CD4-positive, alpha-beta T cell treated with Interleukin-2 at 100 ng/mL for 4 hours (primary cell): ENCODE data around the gene HTR1B.
A peak's percentile ranks its signal among the peaks of the same experiment; 100 is the strongest.

Experiments
- DNase-seq: peaks from one replicate; pipeline ENCODE4 v3.0.0-alpha.2; 2020; ENCODE audit warnings: low spot score

HTR1B gene, protein sequence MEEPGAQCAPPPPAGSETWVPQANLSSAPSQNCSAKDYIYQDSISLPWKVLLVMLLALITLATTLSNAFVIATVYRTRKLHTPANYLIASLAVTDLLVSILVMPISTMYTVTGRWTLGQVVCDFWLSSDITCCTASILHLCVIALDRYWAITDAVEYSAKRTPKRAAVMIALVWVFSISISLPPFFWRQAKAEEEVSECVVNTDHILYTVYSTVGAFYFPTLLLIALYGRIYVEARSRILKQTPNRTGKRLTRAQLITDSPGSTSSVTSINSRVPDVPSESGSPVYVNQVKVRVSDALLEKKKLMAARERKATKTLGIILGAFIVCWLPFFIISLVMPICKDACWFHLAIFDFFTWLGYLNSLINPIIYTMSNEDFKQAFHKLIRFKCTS

GRCh38 chr6:77463308-77463860 is at the start of gene HTR1B:
Gene HTR1B, minus strand, starts transcription at chr6:77463491. Its CDS starts 88 bp downstream, at chr6:77463403.
- no peak for DNase-seq

GRCh38 chr6:77512554-77512953 is 49.3 kb upstream of the HTR1B start:
- no peak for DNase-seq

DNA sequence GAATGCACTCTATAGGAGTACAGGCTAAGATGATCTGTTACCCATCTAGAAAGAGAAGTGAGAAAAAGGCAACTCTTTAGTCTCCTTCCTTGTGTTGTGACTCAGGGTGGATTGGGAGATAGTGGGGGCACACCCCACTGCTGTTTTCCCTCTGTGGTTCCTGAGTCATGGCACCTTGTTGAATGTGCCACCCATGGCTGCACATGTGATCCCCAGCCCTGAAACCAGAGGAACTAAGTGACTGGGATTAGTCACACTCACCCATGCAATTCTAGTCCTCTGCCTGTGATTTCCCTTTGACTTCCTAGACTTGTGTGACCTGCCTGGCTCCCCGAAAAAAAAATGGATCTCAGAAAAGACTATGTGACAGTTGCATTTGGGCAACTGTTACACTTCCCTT is 48.6 kb upstream of the HTR1B start:
- DNase-seq: no peak

DNA sequence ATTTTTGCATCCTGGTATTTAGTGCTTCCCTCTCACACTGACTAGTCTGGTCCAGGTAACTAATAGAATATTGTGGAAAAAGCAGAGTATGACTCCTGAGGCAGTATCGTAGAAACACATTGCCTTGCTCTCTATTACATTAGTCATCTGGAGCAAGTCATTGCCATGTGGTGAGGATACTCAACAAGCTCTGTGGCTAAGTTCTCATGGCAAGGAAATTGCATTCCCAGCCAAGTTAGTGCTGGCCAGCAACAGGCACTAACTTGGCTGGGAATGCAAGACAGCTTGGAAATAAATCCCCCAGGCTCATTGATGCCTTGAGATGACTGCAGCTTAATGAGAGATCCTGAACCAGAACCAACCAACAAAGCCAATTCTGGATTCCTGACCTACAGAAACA is 39.7 kb upstream of the HTR1B start:
- DNase-seq: no peak

DNA sequence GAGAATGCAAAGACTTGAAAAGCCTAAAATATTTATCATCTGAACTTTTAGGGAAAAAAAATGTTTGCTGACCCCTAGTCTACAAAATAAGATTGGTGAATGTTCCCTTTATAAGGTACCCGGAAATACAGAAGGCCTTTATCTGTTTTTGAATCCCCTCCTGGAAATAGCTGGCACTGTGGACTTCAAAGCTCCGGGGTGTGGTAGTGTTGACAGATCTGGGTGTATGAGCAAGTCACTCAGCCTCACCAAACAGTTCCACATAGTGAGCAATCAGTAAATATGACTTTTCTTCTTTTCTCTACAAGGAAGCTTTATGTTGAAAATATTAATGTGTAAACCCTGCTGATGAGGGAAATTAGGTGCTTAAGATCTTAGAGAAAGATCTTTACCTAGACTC is 29.2 kb upstream of the HTR1B start:
- DNase-seq: no peak

DNA sequence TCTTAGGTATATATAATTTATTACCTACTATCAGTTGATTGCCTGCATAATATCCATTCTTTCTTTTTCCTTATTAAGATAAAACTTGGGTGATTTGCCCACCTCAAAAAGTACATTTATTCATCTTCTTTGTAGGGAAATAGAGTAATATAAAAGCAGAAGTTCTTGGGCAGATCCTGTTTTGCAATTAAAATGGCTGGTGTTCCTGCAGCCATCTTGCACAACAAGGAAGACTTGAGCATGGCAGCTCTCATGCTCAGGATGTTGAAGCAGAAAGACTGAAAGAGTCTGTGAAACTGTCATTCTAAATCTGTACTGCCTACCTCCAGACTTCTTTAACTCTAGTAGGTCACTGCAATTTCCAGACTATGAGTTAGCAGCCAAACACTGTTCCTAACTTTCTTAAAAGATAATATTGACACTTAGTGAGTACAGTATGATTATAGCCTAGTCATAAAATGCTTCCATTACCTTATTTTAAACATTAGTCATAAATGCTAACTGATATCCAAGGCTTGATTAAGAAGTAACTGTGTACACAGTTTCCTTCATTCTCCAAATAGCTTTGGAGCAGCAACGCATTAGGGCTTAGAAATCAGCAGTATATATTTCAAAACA is 24.6 kb upstream of the HTR1B start:
- DNase-seq: no peak

DNA sequence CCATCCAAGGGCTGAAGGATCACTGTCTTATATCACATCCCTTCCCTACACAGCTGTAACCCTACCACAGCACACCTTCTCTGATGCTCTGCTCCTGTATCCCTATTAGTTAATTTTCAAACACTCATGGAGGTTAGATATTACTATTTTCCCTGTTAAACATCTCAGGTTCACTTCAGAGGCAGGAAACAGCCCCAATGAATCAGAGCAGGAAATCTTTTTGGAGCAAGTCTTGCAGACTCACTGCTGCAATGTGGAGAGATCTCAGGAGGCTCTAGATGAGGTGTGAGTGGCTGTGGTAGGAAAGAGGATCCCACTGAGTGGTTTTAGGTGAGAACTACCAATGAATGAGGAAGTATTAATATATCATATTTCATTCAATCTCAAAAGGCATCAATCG is 19.7 kb upstream of the HTR1B start:
- DNase-seq: no peak

DNA sequence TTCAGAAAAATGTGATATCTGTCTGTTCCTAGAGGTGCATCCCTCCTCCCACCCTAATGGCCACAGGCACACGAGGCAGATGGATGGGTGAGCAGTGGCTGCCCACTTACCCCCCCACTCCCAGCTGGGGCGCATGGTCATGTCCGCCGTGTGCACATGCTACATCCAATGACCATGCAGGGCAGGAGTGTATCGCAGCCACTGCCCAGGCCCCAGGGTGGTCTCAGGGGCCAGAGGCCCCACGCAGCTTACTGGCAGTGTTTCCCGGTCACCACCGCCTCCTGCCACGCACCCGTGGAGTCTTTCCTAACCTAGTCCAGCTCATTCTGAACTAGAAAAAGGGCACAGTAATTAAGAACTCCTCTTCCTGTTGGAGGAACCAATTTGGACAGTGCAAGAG is 11.7 kb upstream of the HTR1B start:
- DNase-seq: no peak

GRCh38 chr6:77474286-77474956 is 11.1 kb upstream of the HTR1B start:
- no peak for DNase-seq

DNA sequence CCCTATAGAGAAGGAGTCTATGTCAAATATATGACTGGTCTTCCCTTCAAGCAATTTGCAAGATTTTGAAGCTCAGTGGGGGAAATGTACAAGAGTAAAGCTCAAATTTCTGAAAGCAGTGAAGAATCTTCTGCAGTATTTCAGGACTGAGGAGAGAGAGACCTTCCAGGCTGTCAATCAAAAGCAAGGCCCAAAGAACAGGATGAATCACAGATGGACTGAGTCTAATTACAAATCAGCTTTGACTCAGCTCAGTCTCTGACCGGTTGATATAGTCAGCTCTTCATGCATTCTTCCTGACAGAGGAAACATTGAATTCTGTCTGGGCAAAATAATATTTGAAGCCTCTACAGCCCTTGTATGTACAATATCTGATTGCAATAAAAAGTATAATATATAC is 7.7 kb upstream of the HTR1B start:
- no peak for DNase-seq

DNA sequence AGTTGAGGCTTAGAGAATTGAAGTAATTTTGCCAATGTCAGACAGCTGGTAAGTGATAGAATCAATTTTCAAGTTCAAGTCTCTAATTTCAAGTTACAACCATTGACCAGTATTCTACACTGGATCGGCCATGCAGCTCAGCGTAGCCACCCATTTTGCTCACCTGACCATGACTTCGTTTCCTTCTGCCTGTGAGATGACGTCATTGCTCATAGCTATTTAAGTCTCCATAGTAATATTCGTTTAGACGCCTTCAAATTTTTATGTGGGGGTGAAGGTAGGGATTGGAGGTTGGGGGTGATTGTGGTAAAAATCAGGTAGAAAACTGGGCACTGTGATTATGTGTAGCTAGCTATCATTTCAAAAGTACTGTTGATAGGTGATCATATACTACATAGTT is 5.6 kb upstream of the HTR1B start:
- DNase-seq: no peak

- peak; percentile 9 for DNase-seq
Measured at GRCh38 chr6:77466451-77467437, 3.5 kb upstream of the HTR1B start.

- peak; percentile 14 for DNase-seq
Measured at GRCh38 chr6:77466055-77466450, 2.8 kb upstream of the HTR1B start.

DNA sequence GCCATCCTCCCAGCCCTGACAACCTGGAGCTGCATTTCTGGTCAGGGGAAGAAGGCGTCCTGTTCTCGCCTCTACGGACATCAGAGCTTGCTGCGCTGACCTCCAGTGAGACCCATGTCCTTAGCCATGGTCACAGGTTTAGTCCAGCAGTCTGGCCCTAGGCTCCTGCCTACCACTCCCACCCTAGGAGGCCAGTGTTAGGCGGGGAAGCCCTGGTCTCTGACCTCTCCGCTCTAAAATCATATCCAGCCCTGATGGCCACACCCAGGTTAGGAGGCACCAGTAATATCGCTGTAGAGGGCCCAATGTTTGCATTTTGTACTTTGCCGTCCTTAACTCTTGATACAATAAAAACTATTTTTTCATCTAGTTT is 1.2 kb upstream of the HTR1B start:
- no peak for DNase-seq

GRCh38 chr6:77463861-77464494 is 687 bp upstream of the HTR1B start:
- no peak for DNase-seq

GRCh38 chr6:77462359-77463307 is 658 bp downstream of the HTR1B start:
- DNase-seq: no peak

DNA sequence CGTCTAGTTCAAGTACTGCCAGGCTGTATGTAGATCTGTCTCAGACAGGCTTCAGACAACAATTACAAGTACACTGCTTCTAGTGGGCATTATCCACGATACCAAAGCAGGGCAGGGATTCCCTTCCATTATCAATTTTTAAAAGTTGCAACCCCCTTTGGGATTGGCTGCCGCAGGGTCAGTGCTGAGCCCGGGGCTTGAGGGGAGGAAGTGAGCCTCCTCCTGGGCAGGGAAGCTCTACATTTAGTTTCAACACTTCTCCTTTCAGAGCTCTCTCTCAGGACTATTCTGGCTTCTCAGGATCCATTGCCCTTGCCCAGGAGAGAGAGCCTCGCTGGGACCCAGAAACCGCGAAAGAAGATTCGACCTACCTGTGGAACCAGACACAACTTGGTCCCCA is 1.5 kb downstream of the HTR1B start:
- no peak for DNase-seq

DNA sequence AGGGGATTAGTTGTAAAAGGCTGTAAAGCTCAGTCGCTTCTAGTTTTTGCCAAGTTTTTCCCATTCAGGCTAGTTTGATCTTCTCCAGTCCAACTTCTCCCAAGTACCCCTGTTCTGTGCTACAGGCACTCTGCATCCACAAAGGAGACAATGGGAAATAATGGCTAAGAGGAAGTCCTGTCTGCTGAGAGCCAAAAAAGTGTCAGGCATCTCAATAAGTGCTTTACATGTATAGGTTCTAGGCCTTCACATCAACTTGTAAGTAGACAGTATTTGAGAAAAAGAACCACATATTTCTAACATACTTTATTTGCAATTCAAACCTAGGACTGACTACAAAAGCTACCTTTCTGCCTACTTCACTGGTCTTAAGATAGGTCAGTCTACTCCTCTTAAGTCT is 4.9 kb downstream of the HTR1B start:
- DNase-seq: no peak

GRCh38 chr6:77457720-77458349 is 5.5 kb downstream of the HTR1B start:
- peak; percentile 26 for DNase-seq
